NB4 (cell line): ENCODE results near the gene TBC1D22A.

Experiments
- CTCF ChIP-seq: IDR thresholded peaks from one replicate; pipeline ENCODE4 v1.5.1; 2012; ENCODE audit warnings: low read depth, low read length
- MAX ChIP-seq: IDR thresholded peaks from 2 replicates; pipeline ENCODE4 v1.6.1; 2011; ENCODE audit warnings: low read depth, low read length

GRCh38 chr22:46929046-46929709 lies 166.7 kb downstream of the TBC1D22A start:
- TF ChIP-seq CTCF (no peak), MAX (no peak)
